Left ventricle myocardium inferior (tissue), 1 donor: ENCODE measurements around the gene PPP1R1C. TPM values are rescaled to one million over a fixed set of nuclear protein-coding genes. Genes with fewer than 3 reads are reported as not detected.

ENCODE experiments used
- DNase-seq: peaks from one replicate; pipeline ENCODE4 v3.0.0-alpha.2; 2020
- H3K27ac ChIP-seq: fragments of 200-600 bp; replicated peaks from 2 replicates; pipeline ENCODE4 v1.8.0; 2021
- H3K27me3 ChIP-seq: fragments of 200-600 bp; 2 replicates; pipeline ENCODE4 v1.8.0; 2021; ENCODE audit warnings: low read depth
- H3K36me3 ChIP-seq: fragments of 200-600 bp; 2 replicates; pipeline ENCODE4 v1.8.0; 2021
- H3K4me1 ChIP-seq: fragments of 200-600 bp; 2 replicates; pipeline ENCODE4 v1.8.0; 2021
- H3K4me3 ChIP-seq: fragments of 200-600 bp; 2 replicates; pipeline ENCODE4 v1.8.0; 2021; ENCODE audit warnings: mild to moderate bottlenecking, moderate library complexity
- H3K9me3 ChIP-seq: fragments of 200-600 bp; replicated peaks from 2 replicates; pipeline ENCODE4 v1.8.0; 2021
- CTCF ChIP-seq: fragments of 200-600 bp; IDR thresholded peaks from 2 replicates; pipeline ENCODE4 v1.8.0; 2021; ENCODE audit warnings: antibody characterized with exemption, mild to moderate bottlenecking, borderline replicate concordance
- intact Hi-C: fragments of 100-400 bp; cut with micrococcal nuclease; formaldehyde crosslinking; loops from one replicate; pipeline ENCODE4 v1.11.0; 2022
- total RNA-seq: library from RNA; stranded (reverse); fragmentation: NEBNext Ultra II Directional; extraction: Animal tissue kit (Norgen Biotek cat#: 25700); gene quantifications from one replicate; pipeline ENCODE4 v1.2.1, GENCODE V29; 2021
- donor health status: DM: no; HTN: yes; CAD: no; lungs with severe emphysema.

The PPP1R1C gene
- total RNA-seq, 1 donor from 2014 or later: 33.1 TPM

GRCh38 chr2:182103526-182103925 is 117.9 kb downstream of the PPP1R1C start:
- TF ChIP-seq CTCF: no peak
- Histone ChIP-seq H3K27me3 (no peaks in the 10 kb centered on the region), H3K27ac (no peak overlapping the region), H3K4me3 (no peak overlapping the region), H3K36me3 (no peaks in the 10 kb centered on the region), H3K4me1 (no peaks in the 10 kb centered on the region), H3K9me3 (no peaks in the 10 kb centered on the region)
- intact Hi-C loops: no loop called here
- no peak for DNase-seq

- Histone ChIP-seq H3K36me3 (no peaks in the 10 kb centered on the region), H3K27me3 (no peaks in the 10 kb centered on the region), H3K9me3 (no peaks in the 10 kb centered on the region), H3K27ac (no peak overlapping the region), H3K4me1 (peaks cover 15% of the 10 kb centered on the region), H3K4me3 (no peak overlapping the region)
- intact Hi-C loops: no loop called here
- no peak for TF ChIP-seq CTCF
- no peak for DNase-seq
Measured at GRCh38 chr2:182110347-182110746, 124.7 kb downstream of the PPP1R1C start.

GRCh38 chr2:182113334-182113733 is 127.7 kb downstream of the PPP1R1C start:
- Histone ChIP-seq H3K9me3 (no peaks in the 10 kb centered on the region), H3K4me3 (no peak overlapping the region), H3K27me3 (no peaks in the 10 kb centered on the region), H3K36me3 (no peaks in the 10 kb centered on the region), H3K4me1 (peaks cover 15% of the 10 kb centered on the region), H3K27ac (no peak overlapping the region)
- no peak for DNase-seq
- intact Hi-C loops: no loop called here
- TF ChIP-seq CTCF: no peak

GRCh38 chr2:182115258-182115657 is 129.6 kb downstream of the PPP1R1C start:
- Histone ChIP-seq H3K4me3 (no peak overlapping the region), H3K27ac (no peak overlapping the region), H3K36me3 (no peaks in the 10 kb centered on the region), H3K4me1 (peaks cover 15% of the 10 kb centered on the region), H3K9me3 (no peaks in the 10 kb centered on the region), H3K27me3 (no peaks in the 10 kb centered on the region)
- no peak for DNase-seq
- TF ChIP-seq CTCF: no peak
- intact Hi-C loops: no loop called here

- Histone ChIP-seq H3K4me3 (no peak overlapping the region), H3K27me3 (no peaks in the 10 kb centered on the region), H3K4me1 (peaks cover 15% of the 10 kb centered on the region), H3K9me3 (no peaks in the 10 kb centered on the region), H3K36me3 (no peaks in the 10 kb centered on the region), H3K27ac (no peak overlapping the region)
- intact Hi-C loops: no loop called here
- DNase-seq: no peak
- no peak for TF ChIP-seq CTCF
Measured at GRCh38 chr2:182116774-182117173, 131.1 kb downstream of the PPP1R1C start.

GRCh38 chr2:182117196-182117595 is 131.5 kb downstream of the PPP1R1C start:
- intact Hi-C loops: no loop called here
- no peak overlapping the region for H3K27ac ChIP-seq
- H3K27me3 ChIP-seq: no peaks in the 10 kb centered on the region
- no peak overlapping the region for H3K4me3 ChIP-seq
- no peaks in the 10 kb centered on the region for H3K36me3 ChIP-seq
- H3K9me3 ChIP-seq: no peaks in the 10 kb centered on the region
- no peak for DNase-seq
- TF ChIP-seq CTCF: no peak
- H3K4me1 ChIP-seq: peaks cover 15% of the 10 kb centered on the region
